ENCODE results near the gene SNRPN.

DNA sequence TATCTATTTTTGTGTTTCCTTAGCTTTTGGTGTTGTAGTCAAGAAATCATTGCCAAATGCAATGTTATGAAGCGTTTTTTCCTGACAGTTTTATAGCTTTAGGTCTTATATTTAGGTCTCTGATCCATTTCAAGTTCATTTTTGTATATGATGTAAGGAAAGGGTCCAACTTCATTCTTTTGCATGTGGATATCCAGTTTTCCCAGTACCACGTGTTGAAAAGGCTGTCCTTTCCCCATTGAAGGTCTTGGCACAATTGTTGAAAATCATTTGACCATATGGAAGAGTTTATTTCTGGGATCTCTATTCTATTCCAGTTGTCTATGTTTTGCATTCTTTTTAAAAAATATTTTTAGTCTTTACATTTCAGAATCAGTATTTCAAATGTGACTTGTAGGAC lies 14.6 kb upstream of the SNRPN start:
- TF ChIP-seq POLR2A (IDR thresholded peaks at IDR 0.05; ENCODE audit: low read depth), result no peak
- TF ChIP-seq, protein P1, sequence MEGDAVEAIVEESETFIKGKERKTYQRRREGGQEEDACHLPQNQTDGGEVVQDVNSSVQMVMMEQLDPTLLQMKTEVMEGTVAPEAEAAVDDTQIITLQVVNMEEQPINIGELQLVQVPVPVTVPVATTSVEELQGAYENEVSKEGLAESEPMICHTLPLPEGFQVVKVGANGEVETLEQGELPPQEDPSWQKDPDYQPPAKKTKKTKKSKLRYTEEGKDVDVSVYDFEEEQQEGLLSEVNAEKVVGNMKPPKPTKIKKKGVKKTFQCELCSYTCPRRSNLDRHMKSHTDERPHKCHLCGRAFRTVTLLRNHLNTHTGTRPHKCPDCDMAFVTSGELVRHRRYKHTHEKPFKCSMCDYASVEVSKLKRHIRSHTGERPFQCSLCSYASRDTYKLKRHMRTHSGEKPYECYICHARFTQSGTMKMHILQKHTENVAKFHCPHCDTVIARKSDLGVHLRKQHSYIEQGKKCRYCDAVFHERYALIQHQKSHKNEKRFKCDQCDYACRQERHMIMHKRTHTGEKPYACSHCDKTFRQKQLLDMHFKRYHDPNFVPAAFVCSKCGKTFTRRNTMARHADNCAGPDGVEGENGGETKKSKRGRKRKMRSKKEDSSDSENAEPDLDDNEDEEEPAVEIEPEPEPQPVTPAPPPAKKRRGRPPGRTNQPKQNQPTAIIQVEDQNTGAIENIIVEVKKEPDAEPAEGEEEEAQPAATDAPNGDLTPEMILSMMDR (IDR thresholded peaks at IDR 0.05), result no peak
- no peak for TF ChIP-seq EP300 (IDR thresholded peaks at IDR 0.05)
- TF ChIP-seq POLR2AphosphoS5 (IDR thresholded peaks at IDR 0.05), result no peak
